ENCODE data around the gene FBL. TPM values are rescaled to one million over a fixed set of nuclear protein-coding genes. Genes with fewer than 3 reads are reported as not detected.
"Not testable (repeated sequence)": the region's sequence is repeated elsewhere in the genome, so short reads cannot be mapped to it uniquely, and the experiment has no call there.

Gene FBL
- total RNA-seq, 1 donor from 2014 or later, result 311 TPM

GRCh38 chr19:39877488-39877887 is 31.3 kb upstream of the FBL start:
- DNase-seq (ENCODE audit: low spot score), result not testable (repeated sequence)

GRCh38 chr19:39876486-39876885 is 30.3 kb upstream of the FBL start:
- not testable (repeated sequence) for DNase-seq (ENCODE audit: low spot score)

DNA sequence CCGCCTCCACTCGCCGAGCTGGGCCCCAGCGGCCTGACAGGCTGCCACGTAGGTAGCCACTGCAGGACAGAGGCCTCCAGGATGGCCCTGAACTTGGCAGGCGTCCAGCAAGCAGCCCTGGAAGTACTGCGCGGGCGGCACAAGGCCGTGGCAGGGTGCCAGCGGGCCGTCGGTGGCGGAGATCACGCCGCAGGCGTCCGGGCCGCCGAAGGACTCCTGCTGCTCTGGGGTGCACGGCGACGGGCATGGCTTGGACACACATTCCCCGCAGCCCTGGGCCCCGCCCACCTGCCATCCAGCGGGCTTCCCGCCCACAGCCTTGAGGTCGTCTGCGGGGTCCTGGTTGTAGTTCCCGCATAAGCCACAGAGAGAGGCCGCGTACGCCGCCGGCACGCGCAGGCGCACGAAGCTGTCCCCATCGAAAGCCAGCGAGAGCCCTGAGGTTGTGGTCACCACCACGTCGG is 29.3 kb upstream of the FBL start:
- not testable (repeated sequence) for DNase-seq (ENCODE audit: low spot score)

- DNase-seq (ENCODE audit: low spot score), result no peak
These were observed 28.2 kb upstream of the FBL start for GRCh38 chr19:39874404-39874803.

DNA sequence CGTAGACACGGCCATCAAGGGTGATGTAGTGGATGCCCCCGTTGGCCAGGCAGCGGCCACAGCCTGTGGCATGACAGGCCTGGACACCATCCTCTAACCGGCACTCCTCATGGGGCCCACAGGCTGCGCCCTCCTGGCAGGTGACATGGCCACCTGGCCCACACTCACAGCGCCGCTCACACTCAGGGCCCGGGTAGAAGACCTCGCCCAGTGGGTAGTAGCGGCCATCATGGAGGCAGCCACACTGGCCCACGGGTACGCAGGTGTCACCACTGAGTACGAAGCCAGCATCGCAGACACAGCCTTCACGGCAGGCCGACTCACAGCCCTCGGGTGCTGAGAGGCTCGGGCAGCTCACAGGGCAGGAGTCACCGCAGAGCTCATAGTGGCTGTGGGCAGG is 27.2 kb upstream of the FBL start:
- DNase-seq (ENCODE audit: low spot score), result no peak

DNA sequence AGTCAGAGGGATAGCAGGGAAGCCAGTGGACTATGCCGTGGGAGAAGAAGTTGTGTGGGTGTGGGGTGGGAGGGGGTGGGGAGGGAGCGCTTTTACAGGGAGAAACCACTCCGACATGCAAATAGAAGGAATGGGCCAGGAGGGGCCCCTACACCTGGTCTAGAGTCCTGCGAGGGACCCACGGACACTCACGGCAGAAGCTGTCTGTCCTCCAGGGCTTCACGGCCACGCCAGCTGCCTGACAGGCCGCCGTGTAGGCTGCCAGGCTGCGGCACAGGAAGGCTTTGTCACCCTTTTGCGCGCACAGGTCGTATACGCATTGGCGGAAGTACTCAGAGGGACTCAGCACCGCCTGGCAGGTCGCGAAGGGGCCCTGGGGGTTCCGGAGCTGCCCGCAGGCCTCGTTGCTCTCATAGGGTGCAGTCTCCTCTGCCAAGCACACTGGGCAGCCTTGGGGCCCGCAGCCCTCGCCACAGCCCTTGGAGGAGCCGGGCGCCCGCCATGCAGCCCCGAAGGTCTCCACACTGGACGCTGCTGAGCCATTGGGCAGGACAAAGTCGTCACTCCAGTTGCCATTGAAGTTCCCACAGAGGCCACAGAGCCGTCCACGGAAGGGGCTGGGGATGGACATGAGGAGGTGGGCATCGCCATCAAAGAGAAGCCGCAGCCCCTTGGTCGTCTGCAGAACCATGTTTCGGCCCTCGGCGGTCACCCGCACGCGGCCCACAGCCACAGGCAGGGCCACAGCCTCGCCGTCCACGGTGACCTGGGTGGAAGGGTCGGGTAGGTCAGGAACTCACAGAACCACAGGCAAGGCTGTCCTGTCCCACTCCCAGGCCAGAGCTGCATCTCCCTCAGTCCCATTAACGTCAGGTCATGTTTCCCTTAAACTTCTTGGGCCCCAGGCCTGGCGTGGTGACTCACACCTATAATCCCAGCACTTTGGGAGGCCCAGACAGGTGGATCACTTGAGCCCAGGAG is 26.0 kb upstream of the FBL start:
- no peak for DNase-seq (ENCODE audit: low spot score)

GRCh38 chr19:39871362-39871761 is 25.2 kb upstream of the FBL start:
- no peak for DNase-seq (ENCODE audit: low spot score)

- DNase-seq (ENCODE audit: low spot score), result no peak
These were observed 24.2 kb upstream of the FBL start for GRCh38 chr19:39870171-39870971.

- no peak for DNase-seq (ENCODE audit: low spot score)
These were observed 21.8 kb upstream of the FBL start for GRCh38 chr19:39867952-39868351.

- DNase-seq (ENCODE audit: low spot score), result no peak
These were observed 21.0 kb upstream of the FBL start for GRCh38 chr19:39867133-39867532.

- DNase-seq (ENCODE audit: low spot score), result no peak
These were observed 19.8 kb upstream of the FBL start for GRCh38 chr19:39865953-39866352.

DNA sequence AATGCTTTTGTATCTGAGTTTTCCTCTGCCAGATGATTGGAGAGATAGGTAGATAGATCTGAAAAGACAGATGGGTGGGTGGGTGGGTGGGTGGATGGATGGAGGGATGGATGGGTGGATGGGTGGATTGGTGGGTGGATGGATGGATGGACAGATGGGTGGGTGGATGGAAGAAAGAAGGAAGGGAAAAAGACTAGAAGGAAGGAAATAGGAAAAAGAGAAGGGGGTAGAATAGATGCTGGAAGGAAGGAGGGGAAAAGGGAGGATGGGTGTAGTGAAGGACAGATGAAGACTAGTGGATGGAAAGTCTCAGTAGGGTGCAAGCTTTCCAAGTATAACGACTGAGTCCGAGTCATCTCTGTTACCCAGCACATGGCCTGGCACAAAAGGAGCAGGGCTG is 19.0 kb upstream of the FBL start:
- DNase-seq (ENCODE audit: low spot score), result no peak

DNA sequence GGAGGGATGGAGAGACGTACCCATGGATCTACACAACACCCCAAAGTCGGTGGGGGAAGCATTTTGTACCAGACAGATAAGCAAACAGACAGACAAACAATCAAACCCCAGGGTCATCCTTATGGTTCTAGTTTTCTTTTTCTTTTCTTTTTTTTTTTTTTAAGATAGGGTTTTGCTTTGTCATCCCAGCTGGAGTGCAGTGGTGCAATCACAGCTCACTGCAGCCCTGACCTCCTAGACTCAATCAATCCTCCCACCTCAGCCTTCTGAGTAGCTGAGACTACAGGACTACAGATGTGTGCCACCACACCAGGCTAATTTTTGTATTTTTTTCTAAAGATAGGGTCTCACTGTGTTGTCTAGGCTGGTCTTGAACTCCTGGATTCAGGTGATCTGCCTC is 17.9 kb upstream of the FBL start:
- no peak for DNase-seq (ENCODE audit: low spot score)

- DNase-seq (ENCODE audit: low spot score), result no peak
These were observed 12.4 kb upstream of the FBL start for GRCh38 chr19:39858541-39858940.

DNA sequence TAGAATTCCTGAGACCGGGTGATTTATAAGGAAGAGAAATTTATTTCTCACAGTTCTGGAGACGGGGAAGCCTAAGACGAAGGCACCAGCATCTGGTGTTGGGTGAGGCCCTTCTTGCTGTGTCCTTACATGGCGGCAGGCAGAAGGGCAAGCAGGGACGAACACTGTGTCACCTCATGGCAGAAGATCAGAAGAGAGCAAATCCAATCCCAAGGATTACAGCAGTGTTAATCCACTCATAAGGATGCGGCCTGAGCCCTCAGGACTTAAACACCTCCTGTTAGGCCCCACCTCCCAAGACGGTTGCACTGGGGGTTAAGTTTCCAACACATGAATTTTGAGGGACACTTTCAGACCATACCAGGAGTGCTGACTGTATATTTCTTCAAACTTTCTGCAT is 6.7 kb upstream of the FBL start:
- no peak for DNase-seq (ENCODE audit: low spot score)

DNA sequence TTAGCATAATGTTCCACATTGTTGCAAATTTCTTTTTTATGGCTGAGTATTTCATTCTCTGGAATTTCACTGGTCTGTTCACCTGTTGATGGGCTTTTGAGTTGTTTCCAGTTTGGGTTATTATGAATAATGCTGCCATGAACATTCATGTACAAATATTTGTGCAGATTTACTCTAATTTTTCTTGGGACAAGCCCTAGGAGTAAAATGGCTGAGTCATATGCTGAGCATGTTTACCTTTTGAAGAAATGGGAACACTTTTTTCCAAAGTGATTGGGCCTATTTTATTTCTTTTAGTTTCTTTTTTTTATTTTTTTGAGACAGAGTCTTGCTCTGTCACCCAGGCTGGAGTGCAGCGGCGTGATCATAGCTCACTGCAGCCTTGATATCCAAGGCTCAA is 4.7 kb upstream of the FBL start:
- no peak for DNase-seq (ENCODE audit: low spot score)

DNA sequence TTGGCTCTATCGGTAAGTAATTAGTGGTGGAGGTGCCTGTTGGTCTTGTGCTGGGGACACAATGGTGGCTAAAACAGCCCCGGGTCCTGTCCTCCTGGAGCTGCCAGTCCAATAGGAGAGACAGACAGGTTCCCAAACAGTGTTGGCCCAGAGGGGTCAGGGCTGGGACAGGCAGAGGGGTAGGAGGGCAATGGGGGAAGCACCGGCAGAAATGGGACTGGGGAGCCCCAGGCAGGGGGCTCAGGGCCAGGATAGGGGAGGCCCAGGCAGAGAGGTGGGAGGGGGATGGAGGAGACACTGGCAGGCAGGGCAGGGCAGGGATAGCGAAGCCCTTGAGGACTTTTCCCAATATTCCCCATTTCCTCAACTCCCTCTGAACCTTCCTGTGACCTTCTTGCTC is 2.2 kb upstream of the FBL start:
- DNase-seq (ENCODE audit: low spot score), result no peak

GRCh38 chr19:39847525-39847924 is 1.3 kb upstream of the FBL start:
- no peak for DNase-seq (ENCODE audit: low spot score)

DNA sequence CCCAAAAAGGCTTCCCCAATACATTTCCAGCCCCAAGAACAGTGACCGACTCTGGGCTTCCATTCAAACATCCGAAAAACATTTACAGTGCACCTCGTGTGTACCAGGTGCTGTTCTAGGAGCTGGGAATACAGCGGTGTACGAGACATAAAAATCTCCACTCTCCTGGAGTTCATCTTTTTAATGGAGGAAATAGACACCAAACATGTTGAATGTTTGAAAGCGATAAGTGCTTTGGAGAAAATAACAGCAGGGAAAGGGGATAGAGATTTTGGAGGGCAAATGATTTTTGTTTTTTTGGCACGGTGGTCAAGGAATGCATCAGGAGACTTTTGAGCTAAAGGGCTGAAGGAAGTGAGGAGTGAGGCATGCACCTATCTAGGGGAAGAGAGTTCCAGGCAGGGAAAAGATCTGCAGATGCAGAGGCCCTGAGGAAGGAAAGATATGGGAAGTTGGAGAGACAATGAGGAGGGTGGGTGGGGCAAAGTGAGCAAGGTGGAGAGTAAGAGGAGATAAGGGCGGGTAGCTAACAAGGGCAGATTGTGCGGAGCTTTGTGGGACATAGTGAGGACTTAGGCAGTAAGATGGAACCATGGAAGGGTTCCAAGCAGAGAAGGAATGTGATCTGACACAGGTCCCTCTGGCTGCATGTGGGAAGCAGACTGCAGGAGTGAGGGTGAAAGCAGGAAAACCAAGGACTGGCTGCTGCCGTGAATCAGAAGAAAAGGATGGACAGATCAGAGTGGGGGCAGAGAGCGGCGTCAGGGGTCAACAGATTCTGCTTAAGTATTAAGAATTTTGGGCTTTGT is 703 bp upstream of the FBL start:
- DNase-seq (ENCODE audit: low spot score), result no peak

- no peak for DNase-seq (ENCODE audit: low spot score)
These were observed 621 bp downstream of the FBL start for GRCh38 chr19:39845584-39845932.

DNA sequence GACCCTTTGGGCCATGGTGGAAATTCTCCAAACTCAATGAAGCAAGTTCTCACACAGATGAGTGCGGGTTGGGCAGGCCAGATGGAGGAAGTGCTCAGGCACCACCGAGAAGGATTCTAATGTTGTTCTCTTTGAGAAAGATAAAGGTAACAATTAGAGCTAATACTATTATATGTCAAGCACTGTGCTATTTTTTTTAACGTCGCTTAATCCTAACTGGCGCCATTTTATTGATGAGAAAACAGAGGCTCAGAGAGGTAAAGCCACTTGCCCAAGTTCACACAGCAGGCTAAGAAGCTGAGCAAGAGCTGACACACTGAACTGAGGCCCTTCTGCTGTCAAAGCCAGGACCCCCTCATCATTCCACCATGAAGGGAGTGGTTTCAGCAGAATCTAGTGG is 1.0 kb downstream of the FBL start:
- DNase-seq (ENCODE audit: low spot score), result no peak

All from ureter (tissue), 1 donor.